SK-N-MC (cell line): ENCODE measurements around the gene ZNFX1.
"Not testable (repeated sequence)": the region's sequence is repeated elsewhere in the genome, so short reads cannot be mapped to it uniquely, and the experiment has no call there.

Experiments used
- DNase-seq: peaks from one replicate; pipeline ENCODE4 v3.0.0-alpha.2; 2011; ENCODE audit warnings: low read depth, low spot score
- H3K27ac ChIP-seq: fragments of 200-600 bp; sonication (generic); 2 replicates; pipeline ENCODE4 v1.5.1; 2016; ENCODE audit warnings: mixed run types
- H3K36me3 ChIP-seq: fragments of 200-600 bp; sonication (generic); 2 replicates; pipeline ENCODE4 v1.6.1; 2017; ENCODE audit warnings: antibody characterized with exemption, low read length, mixed read lengths; ENCODE audit not compliant: insufficient read depth
- H3K4me3 ChIP-seq: fragments of 200-600 bp; sonication (generic); 2 replicates; pipeline ENCODE4 v1.5.1; 2016
- H3K9ac ChIP-seq: fragments of 200-600 bp; sonication (generic); 2 replicates; pipeline ENCODE4 v1.8.0; 2017; ENCODE audit warnings: mixed run types, mixed read lengths; ENCODE audit not compliant: insufficient read length
- H3K9me3 ChIP-seq: fragments of 200-600 bp; sonication (generic); 2 replicates; pipeline ENCODE4 v1.6.1; 2017; ENCODE audit warnings: low read depth, mild to moderate bottlenecking, antibody characterized with exemption, low read length, moderate library complexity, mixed read lengths
- EZH2 ChIP-seq: fragments of 200-600 bp; sonication (generic); IDR thresholded peaks from one replicate; pipeline ENCODE4 v1.6.1; 2017; ENCODE audit warnings: antibody characterized with exemption
- FOXP2 ChIP-seq: optimal IDR thresholded peaks from 2 replicates; pipeline ENCODE3; 2011; ENCODE audit warnings: mild to moderate bottlenecking, moderate library complexity; ENCODE audit not compliant: insufficient read depth; ENCODE audit errors: extremely low read length, control extremely low read depth
- POLR2AphosphoS5 ChIP-seq: IDR thresholded peaks from 2 replicates; pipeline ENCODE4 v1.6.1; 2012; ENCODE audit warnings: mild to moderate bottlenecking, low read depth, low read length, borderline replicate concordance

The ZNFX1 gene

DNA sequence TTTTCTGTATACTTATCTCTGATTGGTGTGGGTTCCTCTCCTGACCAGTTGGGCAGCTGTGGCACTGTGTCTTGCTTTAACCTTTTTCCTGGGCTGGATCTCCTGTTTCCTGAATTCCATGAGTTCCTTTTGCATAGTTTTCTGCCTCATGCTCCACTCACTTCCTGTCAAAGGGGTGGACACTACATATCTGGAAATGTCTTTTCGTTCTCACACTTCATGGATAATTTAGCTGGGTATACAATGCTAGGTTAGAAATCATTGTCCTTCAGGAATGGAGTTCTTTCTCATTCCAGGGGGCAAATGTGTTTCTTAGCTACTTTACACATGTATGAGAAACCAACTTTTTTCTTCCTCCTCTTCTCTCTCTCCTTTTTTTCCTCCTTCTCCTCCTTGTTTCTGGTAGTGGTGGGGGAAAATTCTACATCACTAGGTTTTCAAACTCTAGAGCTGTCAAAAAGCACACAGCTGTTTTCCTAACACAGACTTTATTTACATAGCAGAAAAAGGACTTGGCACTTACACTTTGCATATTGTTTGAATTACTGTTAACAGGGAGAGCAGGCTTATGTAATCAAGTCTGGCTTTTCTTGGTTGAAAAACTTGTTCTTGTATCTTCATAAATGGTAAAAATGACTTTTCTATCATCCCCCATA, 67.6 kb downstream of the ZNFX1 start:
- DNase-seq, result no peak
- Histone ChIP-seq H3K9ac (no peak overlapping the region), H3K27ac (no peak overlapping the region), H3K9me3 (peaks cover 4% of the 10 kb centered on the region; the same call in 1 of the 2 replicates), H3K4me3 (no peak overlapping the region), H3K36me3 (no peaks in the 10 kb centered on the region)
- no peak for TF ChIP-seq FOXP2
- TF ChIP-seq POLR2AphosphoS5, result no peak
- no peak for TF ChIP-seq EZH2

DNA sequence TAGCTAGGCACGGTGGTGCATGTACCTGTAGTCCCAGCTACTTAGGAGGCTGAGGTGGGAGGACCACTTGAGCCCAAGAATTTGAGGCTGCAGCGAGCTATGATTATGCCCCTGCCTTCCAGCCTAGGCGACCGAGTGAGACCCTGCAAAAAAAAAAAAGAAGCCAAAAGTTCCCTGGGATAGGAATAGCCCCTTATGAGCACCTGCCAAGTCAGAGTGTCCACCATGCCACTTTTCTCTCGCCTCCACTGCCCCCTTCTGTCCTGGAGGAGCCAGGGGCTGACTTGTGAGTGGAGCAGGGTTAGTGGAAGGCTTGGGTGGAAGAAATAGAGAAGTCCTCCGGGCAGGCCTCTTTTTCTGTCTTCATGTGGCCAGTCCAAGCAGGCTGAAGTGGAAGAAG, 70.8 kb downstream of the ZNFX1 start:
- no peaks in the 10 kb centered on the region for H3K36me3 ChIP-seq
- peaks cover 4% of the 10 kb centered on the region; the same call in 1 of the 2 replicates for H3K9me3 ChIP-seq
- H3K27ac ChIP-seq, result no peak overlapping the region
- H3K4me3 ChIP-seq, result no peak overlapping the region
- DNase-seq, result no peak
- TF ChIP-seq EZH2, result no peak
- no peak for TF ChIP-seq FOXP2
- no peak for TF ChIP-seq POLR2AphosphoS5
- no peak overlapping the region for H3K9ac ChIP-seq

DNA sequence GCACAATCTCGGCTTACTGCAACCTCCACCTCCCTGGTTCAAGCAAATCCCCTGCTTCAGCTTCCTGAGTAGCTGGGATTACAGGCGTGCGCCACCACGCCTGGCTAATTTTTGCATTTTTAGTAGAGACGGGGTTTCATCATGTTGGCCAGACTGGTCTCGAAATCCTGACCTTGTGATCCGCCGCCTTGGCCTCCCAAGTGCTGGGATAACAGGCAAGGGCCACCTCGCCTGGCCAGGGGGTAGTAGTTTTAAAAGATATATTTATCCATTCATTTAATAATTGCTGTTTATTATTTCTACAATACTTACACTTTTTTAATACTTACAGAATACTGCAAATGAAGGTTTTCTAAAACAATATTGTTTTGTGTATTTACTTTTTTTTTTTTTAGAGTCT, 74.1 kb downstream of the ZNFX1 start:
- Histone ChIP-seq H3K9me3 (no peaks in the 10 kb centered on the region), H3K36me3 (no peaks in the 10 kb centered on the region), H3K4me3 (no peak overlapping the region), H3K9ac (no peak overlapping the region), H3K27ac (no peak overlapping the region)
- TF ChIP-seq POLR2AphosphoS5 (no peak), FOXP2 (no peak), EZH2 (no peak)
- no peak for DNase-seq

DNA sequence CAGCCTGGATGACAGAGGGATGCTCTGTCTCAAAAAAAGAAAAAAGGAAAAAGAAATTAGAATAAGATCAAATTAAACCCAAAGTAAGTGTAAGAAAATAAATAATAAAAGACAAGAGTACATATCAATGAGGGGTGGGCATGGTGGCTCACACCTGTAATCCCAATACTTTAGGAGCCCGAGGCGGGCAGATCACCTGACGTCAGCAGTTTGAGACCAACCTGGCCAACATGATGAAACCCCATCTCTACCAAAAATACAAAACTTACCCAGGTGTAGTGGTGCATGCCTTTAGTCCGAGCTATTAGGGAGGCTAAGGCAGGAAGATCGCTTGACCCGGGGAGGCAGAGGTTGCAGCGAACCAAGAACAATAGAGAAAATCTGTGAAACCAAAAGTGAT, 74.8 kb downstream of the ZNFX1 start:
- H3K9ac ChIP-seq, result no peak overlapping the region
- H3K4me3 ChIP-seq, result no peak overlapping the region
- no peak overlapping the region for H3K27ac ChIP-seq
- DNase-seq, result no peak
- H3K9me3 ChIP-seq, result no peaks in the 10 kb centered on the region
- no peak for TF ChIP-seq FOXP2
- TF ChIP-seq POLR2AphosphoS5, result no peak
- TF ChIP-seq EZH2, result no peak
- no peaks in the 10 kb centered on the region for H3K36me3 ChIP-seq

DNA sequence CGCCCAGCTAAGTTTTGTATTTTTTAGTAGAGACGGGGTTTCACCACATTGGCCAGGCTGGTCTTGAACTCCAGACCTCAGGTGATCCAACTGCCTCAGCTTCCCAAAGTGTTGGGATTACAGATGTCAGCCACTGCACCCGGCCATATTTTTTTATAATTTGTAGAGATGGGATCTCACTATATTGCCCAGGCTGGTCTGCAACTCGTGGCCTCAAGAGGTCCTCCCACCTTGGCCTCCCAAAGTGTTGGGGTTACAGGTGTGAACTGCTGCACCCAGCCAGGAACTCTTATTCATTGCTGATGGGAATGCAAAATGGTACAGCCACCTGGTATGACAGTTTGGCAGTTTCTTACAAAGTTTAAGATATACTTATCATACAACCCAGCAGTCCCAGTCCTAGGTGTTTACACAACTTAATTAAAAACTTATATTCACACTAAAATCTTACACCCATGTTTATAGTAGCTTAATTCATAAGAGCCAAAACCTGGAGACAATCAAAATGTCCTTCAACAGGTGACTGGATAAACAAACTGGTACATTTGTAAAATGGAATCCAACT, 78.0 kb downstream of the ZNFX1 start:
- no peaks in the 10 kb centered on the region for H3K9me3 ChIP-seq
- H3K9ac ChIP-seq, result no peak overlapping the region
- no peaks in the 10 kb centered on the region for H3K36me3 ChIP-seq
- no peak for DNase-seq
- no peak for TF ChIP-seq EZH2
- no peak for TF ChIP-seq FOXP2
- no peak for TF ChIP-seq POLR2AphosphoS5
- H3K27ac ChIP-seq, result no peak overlapping the region
- H3K4me3 ChIP-seq, result no peak overlapping the region

DNA sequence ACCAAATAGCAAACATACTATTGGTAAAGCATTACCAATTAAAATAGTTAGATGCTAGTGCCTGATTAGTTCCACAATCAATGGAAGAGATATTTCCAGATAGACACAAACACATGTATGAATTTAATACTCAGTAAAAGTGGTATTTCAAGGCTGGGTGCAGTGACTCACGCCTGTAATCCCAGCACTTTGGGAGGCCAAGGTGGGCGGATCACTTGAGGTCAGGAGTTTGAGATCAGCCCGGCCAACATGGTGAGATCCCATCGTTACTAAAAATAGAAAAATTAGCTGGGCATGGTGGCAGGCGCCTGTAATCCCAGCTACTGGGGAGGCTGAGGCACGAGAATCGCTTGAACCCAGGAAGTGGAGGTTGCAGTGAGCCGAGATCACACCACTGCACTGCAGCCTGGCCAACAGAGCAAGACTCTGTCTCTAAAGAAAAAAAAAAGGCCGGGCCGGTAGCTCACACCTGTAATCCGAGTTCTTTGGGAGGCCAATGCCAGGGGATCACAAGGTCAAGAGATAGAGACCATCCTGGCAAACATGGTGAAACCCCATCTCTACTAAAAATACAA, 84.8 kb downstream of the ZNFX1 start:
- H3K9ac ChIP-seq, DNase-seq, H3K27ac ChIP-seq, H3K9me3 ChIP-seq, H3K4me3 ChIP-seq, H3K36me3 ChIP-seq: not testable (repeated sequence)
